Sigmoid colon (tissue), 7 donors: ENCODE results near the gene SMARCC1. TPM values are rescaled to one million over a fixed set of nuclear protein-coding genes. Genes with fewer than 3 reads are reported as not detected.

Experiments
- DNase-seq: peaks from one replicate; pipeline ENCODE4 v3.0.0-alpha.2; 2019
- H3K27ac ChIP-seq, 4 donors: fragments of 200-600 bp; sonication (generic); one replicate each; pipeline ENCODE4 v1.5.1; 2016 to 2019; ENCODE audit warnings: mild to moderate bottlenecking in 1 of 4
- H3K27me3 ChIP-seq, 3 donors: fragments of 200-600 bp; sonication (generic); one replicate each; pipeline ENCODE4 v1.5.1; 2019; ENCODE audit warnings: mild to moderate bottlenecking in 1 of 3
- H3K36me3 ChIP-seq, 4 donors: fragments of 200-600 bp; sonication (generic); one replicate each; pipeline ENCODE4 v1.5.1; 2016 to 2019
- H3K4me1 ChIP-seq, 4 donors: fragments of 200-600 bp; sonication (generic); one replicate each; pipeline ENCODE4 v1.5.1; 2017 to 2019
- H3K4me3 ChIP-seq, 4 donors: fragments of 200-600 bp; sonication (generic); one replicate each; pipeline ENCODE4 v1.5.1; 2017 to 2019; ENCODE audit warnings: mild to moderate bottlenecking in 2 of 4, moderate library complexity in 1 of 4
- H3K9me3 ChIP-seq, 4 donors: fragments of 200-600 bp in 3 of 4; sonication (generic) in 3 of 4; one replicate each; pipeline versions ENCODE4 v1.5.1 to v1.6.1; 2013 to 2019
- CTCF ChIP-seq, 4 experiments: fragments of 450-650 bp in 3 of 4; fragments of 200-600 bp in 1 of 4; IDR thresholded peaks; one replicate each; pipeline ENCODE4 v1.5.1; 2016 to 2019; ENCODE audit warnings: antibody characterized with exemption in 4 of 4, mild to moderate bottlenecking in 3 of 4, moderate library complexity in 2 of 4
- EP300 ChIP-seq, 4 donors: sonication (generic); formaldehyde crosslinking; IDR thresholded peaks; one replicate each; pipeline ENCODE4 v1.6.1; 2017; ENCODE audit warnings: antibody characterized with exemption in 4 of 4
- POLR2A ChIP-seq, 2 donors: fragments of 450-650 bp; IDR thresholded peaks; one replicate each; pipeline ENCODE4 v1.6.1; 2016; ENCODE audit warnings: antibody characterized with exemption in 2 of 2, mild to moderate bottlenecking in 2 of 2, moderate library complexity in 2 of 2
- POLR2AphosphoS5 ChIP-seq, 4 donors: sonication (generic); formaldehyde crosslinking; IDR thresholded peaks; one replicate each; pipeline ENCODE4 v1.6.1; 2017; ENCODE audit warnings: antibody characterized with exemption in 4 of 4
- WGBS, 2 donors: extraction: QIAGEN DNeasy Blood & Tissue Kit; methylation state at CpG; one replicate each; pipeline ENCODE4 v1.1.7; 2013; 5-methylcytosine and 5-hydroxymethylcytosine counted together
- intact Hi-C: fragments of 100-400 bp; cut with DNase I; formaldehyde crosslinking; loops from one replicate; pipeline ENCODE4 v1.15.1; 2023
- polyA plus RNA-seq, 3 donors: library from polyadenylated mRNA; stranded (reverse); fragments of 200-250 nt; gene quantifications; one replicate each; pipeline ENCODE4 v1.2.3, GENCODE V29; 2013
- total RNA-seq, 4 donors: library from RNA; depleted of rRNA; stranded (reverse); fragments of >200 nt; gene quantifications; one replicate each; pipeline ENCODE4 v1.1.0, GENCODE V29; 2016
- donor health status: healthy with polysubstance abuse.
- donor health status: Bipolar disorder and iron deficiency.
- donor health status: healthy.

SMARCC1 gene
- total and polyA plus RNA-seq, 7 donors: 11.1 to 57.3 (median 43.9) TPM

DNA sequence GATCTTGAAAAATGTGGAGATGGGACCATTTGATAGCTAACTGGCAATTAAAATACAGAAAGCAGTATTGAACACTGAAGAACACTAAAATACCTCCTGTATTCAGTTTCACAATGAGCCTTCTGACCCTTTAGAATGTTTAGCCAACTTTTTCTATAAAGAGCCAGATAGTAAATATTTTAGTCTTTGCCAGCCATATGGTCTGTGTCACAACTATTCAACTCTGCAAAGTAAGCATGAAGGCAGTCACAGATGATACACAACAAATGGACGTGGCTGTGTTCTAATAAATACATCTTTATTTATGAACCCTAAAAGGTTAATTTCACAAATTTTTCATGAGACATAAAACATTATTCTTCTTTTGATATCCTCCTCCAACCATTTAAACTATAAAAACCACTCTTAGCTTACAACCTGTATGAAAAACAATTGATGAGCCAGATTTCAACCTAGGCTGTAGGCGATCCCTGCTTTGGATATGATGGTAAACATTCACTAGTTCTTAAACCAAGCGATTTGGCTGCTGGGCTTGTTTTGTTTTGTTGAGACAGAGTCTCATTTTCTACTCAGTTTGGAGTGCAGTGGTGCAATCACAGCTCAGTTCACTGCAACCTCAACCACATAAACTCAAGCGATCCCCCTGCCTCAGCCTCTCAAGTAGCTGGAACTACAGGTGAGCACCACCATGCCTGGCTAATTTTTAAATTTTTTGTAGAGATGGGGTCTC lies 189.5 kb downstream of the SMARCC1 start:
- H3K27me3 ChIP-seq: no peaks in the 10 kb centered on the region
- 80 to 86% methylated on average over 4 of the region's 4 CpGs for WGBS, 2 donors
- intact Hi-C loops: no loop called here
- no peaks in the 10 kb centered on the region for H3K9me3 ChIP-seq
- TF ChIP-seq POLR2A (IDR thresholded peaks at IDR 0.05): no peak
- TF ChIP-seq CTCF (IDR thresholded peaks at IDR 0.05): no peak
- no peak for TF ChIP-seq POLR2AphosphoS5 (IDR thresholded peaks at IDR 0.05)
- TF ChIP-seq EP300 (IDR thresholded peaks at IDR 0.05): no peak
- no peak overlapping the region for H3K4me3 ChIP-seq
- DNase-seq: no peak
- H3K27ac ChIP-seq: no peak overlapping the region
- peaks cover 0 to 5% (median 0%) of the 10 kb centered on the region in 4 donors for H3K4me1 ChIP-seq
- H3K36me3 ChIP-seq: peaks cover 8 to 47% (median 18%) of the 10 kb centered on the region in 4 donors

DNA sequence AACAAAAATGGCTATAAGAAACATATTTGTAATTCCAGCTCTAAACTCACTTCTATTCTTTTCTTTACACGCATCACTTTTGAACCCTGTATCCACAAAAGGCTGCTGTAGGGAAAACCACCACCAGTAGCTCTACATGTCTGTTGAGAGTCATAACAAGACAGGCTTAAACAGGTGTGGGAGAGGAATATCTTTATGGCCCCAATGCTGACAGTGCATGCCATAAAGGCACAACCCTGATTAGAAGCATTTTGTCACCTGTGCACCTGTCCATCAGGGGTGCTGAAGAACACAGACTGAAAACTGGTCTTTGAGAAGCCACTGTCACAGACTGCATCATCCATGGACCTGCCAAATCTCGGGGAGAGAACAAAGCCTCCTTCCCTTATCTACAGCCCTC lies 191.5 kb downstream of the SMARCC1 start:
- no peak overlapping the region for H3K4me3 ChIP-seq
- H3K4me1 ChIP-seq: peaks cover 0 to 5% (median 0%) of the 10 kb centered on the region in 4 donors
- peaks cover 8 to 64% (median 22%) of the 10 kb centered on the region in 4 donors for H3K36me3 ChIP-seq
- intact Hi-C loops: no loop called here
- no peak for DNase-seq
- WGBS, 2 donors: 22 to 72% methylated on average over 2 of the region's 2 CpGs
- TF ChIP-seq EP300 (IDR thresholded peaks at IDR 0.05) (no peak), CTCF (IDR thresholded peaks at IDR 0.05) (no peak), POLR2AphosphoS5 (IDR thresholded peaks at IDR 0.05) (no peak), POLR2A (IDR thresholded peaks at IDR 0.05) (no peak)
- H3K9me3 ChIP-seq: no peaks in the 10 kb centered on the region
- no peaks in the 10 kb centered on the region for H3K27me3 ChIP-seq
- no peak overlapping the region for H3K27ac ChIP-seq

GRCh38 chr3:47588587-47588986 lies 193.1 kb downstream of the SMARCC1 start:
- intact Hi-C loops: no loop called here
- WGBS, 2 donors: 94 to 96% methylated on average over 4 of the region's 4 CpGs
- H3K4me1 ChIP-seq: peaks cover 0 to 5% (median 0%) of the 10 kb centered on the region in 4 donors
- H3K36me3 ChIP-seq: peaks cover 8 to 63% (median 24%) of the 10 kb centered on the region in 4 donors
- H3K4me3 ChIP-seq: no peak overlapping the region
- no peak for TF ChIP-seq EP300 (IDR thresholded peaks at IDR 0.05)
- TF ChIP-seq POLR2A (IDR thresholded peaks at IDR 0.05): no peak
- no peak for TF ChIP-seq CTCF (IDR thresholded peaks at IDR 0.05)
- no peak for TF ChIP-seq POLR2AphosphoS5 (IDR thresholded peaks at IDR 0.05)
- H3K27me3 ChIP-seq: no peaks in the 10 kb centered on the region
- no peaks in the 10 kb centered on the region for H3K9me3 ChIP-seq
- no peak overlapping the region for H3K27ac ChIP-seq
- no peak for DNase-seq

DNA sequence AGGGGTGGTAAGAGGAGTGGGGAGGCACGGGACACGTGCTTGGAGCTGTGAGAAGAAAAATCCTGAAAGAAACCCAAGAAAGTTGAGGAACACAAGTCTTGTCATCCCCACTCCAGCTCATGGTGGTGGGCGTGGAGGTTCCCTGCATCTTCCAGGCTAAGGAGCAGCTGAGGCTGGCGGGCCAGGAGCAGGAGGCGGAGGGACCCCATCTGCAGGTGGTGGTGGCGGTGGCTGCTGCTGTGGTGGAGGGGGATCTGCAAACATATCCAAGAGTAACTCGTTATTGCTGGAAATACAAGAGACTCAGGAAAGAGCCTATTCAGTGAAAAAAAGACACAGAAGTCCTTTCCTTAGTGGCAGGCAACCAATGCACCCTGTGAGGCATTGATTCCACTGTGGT lies 193.6 kb downstream of the SMARCC1 start:
- no peak for TF ChIP-seq POLR2AphosphoS5 (IDR thresholded peaks at IDR 0.05)
- TF ChIP-seq EP300 (IDR thresholded peaks at IDR 0.05): no peak
- TF ChIP-seq POLR2A (IDR thresholded peaks at IDR 0.05): no peak
- no peak for TF ChIP-seq CTCF (IDR thresholded peaks at IDR 0.05)
- WGBS, 2 donors: 96 to 97% methylated on average over 7 of the region's 7 CpGs
- H3K9me3 ChIP-seq: no peaks in the 10 kb centered on the region
- H3K36me3 ChIP-seq: peaks cover 8 to 63% (median 24%) of the 10 kb centered on the region in 4 donors
- peaks cover 0 to 5% (median 0%) of the 10 kb centered on the region in 4 donors for H3K4me1 ChIP-seq
- no peak for DNase-seq
- H3K4me3 ChIP-seq: no peak overlapping the region
- no peaks in the 10 kb centered on the region for H3K27me3 ChIP-seq
- no peak overlapping the region for H3K27ac ChIP-seq
- intact Hi-C loops: no loop called here
